GM21447 (cell line): ENCODE measurements around the gene FBP2.
"Not testable (repeated sequence)": the region's sequence is repeated elsewhere in the genome, so short reads cannot be mapped to it uniquely, and the experiment has no call there.

Experiments
- ATAC-seq: cut with Tn5 transposase; IDR thresholded peaks from one replicate; pipeline ENCODE4 v1.9.1; 2021; ENCODE audit not compliant: unreplicated experiment

Gene FBP2

GRCh38 chr9:94606646-94607422, 13.2 kb upstream of the FBP2 start:
- no peak for ATAC-seq

GRCh38 chr9:94603259-94604160, 9.9 kb upstream of the FBP2 start:
- ATAC-seq = peak; percentile 63

GRCh38 chr9:94602666-94603065, 9.0 kb upstream of the FBP2 start:
- no peak for ATAC-seq

GRCh38 chr9:94600715-94601114, 7.1 kb upstream of the FBP2 start:
- no peak for ATAC-seq

- ATAC-seq = no peak
Measured at GRCh38 chr9:94600258-94600657, 6.6 kb upstream of the FBP2 start.

GRCh38 chr9:94599102-94599501, 5.5 kb upstream of the FBP2 start:
- ATAC-seq = no peak

GRCh38 chr9:94592683-94593082, 941 bp downstream of the FBP2 start:
- ATAC-seq = not testable (repeated sequence)

- no peak for ATAC-seq
Measured at GRCh38 chr9:94591876-94592275, 1.7 kb downstream of the FBP2 start.

GRCh38 chr9:94591046-94591545, 2.5 kb downstream of the FBP2 start:
- not testable (repeated sequence) for ATAC-seq

- ATAC-seq = no peak
Measured at GRCh38 chr9:94588681-94589080, 4.9 kb downstream of the FBP2 start.

- ATAC-seq = no peak
Measured at GRCh38 chr9:94586814-94587213, 6.8 kb downstream of the FBP2 start.

- ATAC-seq = no peak
Measured at GRCh38 chr9:94586316-94586715, 7.3 kb downstream of the FBP2 start.

- ATAC-seq = no peak
Measured at GRCh38 chr9:94584555-94584954, 9.1 kb downstream of the FBP2 start.

- ATAC-seq = no peak
Measured at GRCh38 chr9:94581728-94582127, 11.9 kb downstream of the FBP2 start.

- ATAC-seq = no peak
Measured at GRCh38 chr9:94577571-94577970, 16.1 kb downstream of the FBP2 start.

- ATAC-seq = no peak
Measured at GRCh38 chr9:94577036-94577435, 16.6 kb downstream of the FBP2 start.

GRCh38 chr9:94576131-94576530, 17.5 kb downstream of the FBP2 start:
- no peak for ATAC-seq

- ATAC-seq = no peak
Measured at GRCh38 chr9:94568972-94569712, 24.5 kb downstream of the FBP2 start.

GRCh38 chr9:94568250-94568889, 25.3 kb downstream of the FBP2 start:
- no peak for ATAC-seq

GRCh38 chr9:94567271-94567670, 26.4 kb downstream of the FBP2 start:
- no peak for ATAC-seq

- ATAC-seq = no peak
Measured at GRCh38 chr9:94566550-94566949, 27.1 kb downstream of the FBP2 start.
